OCI-M1 (cell line): ENCODE results near the gene UGP2.
"Not testable (repeated sequence)": the region's sequence is repeated elsewhere in the genome, so short reads cannot be mapped to it uniquely, and the experiment has no call there.

Experiments
- DNase-seq: peaks from one replicate; lab custom pipeline; 2025; lab: John Stamatoyannopoulos, UW

The UGP2 gene

GRCh38 chr2:63840081-63840784, 1.5 kb upstream of the UGP2 start:
- no peak for DNase-seq

DNA sequence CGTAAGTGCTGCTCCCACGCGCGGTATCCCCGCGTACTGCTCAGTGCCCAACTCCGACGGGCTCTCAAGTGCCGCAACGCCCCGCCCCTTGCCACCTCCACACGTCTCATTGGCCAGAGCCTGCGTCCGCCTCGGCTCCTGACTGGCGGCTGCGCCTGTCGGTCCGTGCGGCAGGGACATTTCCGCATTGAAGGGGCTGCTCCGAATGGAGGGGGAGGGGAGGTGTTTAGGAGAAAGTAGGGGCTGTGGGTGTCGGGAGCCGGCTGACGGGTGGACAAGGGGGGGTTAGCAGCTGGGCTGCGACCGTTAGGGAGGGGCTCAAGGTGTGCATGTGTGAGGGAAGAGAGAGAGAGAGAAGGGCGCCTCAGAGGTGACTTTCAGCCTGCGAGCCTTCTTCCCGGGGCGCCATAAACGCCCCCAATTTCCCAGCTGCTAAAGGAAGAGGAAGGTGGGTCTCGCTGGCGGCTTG, 877 bp upstream of the UGP2 start:
- peak; percentile 96 for DNase-seq

- DNase-seq = peak; percentile 78
Observed at GRCh38 chr2:63842149-63843061, 709 bp downstream of the UGP2 start.

DNA sequence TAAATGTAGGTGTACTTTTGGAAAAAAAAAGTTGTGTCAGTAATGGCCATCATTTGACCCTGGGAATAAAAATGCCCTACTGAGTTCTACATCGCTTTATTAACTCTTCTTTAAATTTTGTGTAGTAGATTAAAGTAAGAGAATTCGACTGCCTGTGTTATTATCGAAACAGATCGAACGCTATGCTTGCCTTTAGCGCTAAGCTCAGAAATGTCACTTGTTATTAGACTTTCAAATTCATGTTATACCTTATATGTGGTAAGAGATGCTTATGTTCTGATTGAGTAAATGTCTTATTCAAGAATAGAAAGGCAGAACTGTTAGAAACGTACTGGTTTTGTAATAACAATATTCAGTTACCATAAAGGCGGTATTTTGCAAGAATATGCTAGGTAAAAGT, 1.4 kb downstream of the UGP2 start:
- DNase-seq = no peak

DNA sequence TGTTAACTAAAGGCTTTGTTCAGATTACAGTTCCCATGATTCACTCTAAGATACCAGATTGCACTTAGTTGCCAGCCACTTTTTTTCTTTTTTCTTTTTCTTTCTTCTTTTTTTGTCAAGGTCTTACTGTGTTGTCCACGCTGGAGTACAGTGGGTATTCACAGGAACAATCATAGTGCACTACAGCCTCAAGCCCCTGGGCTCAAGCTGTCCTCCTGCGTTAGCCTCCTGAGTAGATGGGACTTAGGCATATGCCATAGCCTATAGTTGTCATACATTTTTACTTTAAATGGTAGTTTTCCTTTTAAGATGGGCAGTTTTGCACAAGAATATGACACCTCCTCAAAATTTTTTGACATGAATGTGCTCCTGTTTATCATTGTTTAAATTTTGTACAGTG, 2.1 kb downstream of the UGP2 start:
- DNase-seq = no peak

DNA sequence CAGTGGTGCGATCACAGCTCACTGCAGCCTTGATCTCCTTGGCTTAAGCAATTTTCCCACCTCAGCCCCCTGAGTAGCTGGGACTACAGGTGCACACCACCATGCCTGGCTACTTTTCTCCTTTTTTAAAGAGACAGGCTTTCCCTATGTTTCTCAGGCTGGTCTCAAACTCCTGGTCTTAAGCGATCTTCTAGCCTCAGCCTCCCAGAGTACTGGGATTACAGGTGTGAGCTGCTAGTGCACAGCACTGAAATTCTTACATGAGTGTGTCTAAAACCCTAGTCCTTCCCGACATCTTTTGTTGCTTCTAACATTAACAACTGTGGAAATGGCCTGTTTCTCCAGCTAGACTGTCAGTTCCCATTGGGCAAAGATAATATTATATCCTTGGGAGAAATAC, 2.9 kb downstream of the UGP2 start:
- DNase-seq = no peak

- no peak for DNase-seq
Observed at GRCh38 chr2:63845866-63846265, 4.2 kb downstream of the UGP2 start.

GRCh38 chr2:63846487-63846886, 4.8 kb downstream of the UGP2 start:
- DNase-seq = no peak

GRCh38 chr2:63847571-63847970, 5.9 kb downstream of the UGP2 start:
- not testable (repeated sequence) for DNase-seq

DNA sequence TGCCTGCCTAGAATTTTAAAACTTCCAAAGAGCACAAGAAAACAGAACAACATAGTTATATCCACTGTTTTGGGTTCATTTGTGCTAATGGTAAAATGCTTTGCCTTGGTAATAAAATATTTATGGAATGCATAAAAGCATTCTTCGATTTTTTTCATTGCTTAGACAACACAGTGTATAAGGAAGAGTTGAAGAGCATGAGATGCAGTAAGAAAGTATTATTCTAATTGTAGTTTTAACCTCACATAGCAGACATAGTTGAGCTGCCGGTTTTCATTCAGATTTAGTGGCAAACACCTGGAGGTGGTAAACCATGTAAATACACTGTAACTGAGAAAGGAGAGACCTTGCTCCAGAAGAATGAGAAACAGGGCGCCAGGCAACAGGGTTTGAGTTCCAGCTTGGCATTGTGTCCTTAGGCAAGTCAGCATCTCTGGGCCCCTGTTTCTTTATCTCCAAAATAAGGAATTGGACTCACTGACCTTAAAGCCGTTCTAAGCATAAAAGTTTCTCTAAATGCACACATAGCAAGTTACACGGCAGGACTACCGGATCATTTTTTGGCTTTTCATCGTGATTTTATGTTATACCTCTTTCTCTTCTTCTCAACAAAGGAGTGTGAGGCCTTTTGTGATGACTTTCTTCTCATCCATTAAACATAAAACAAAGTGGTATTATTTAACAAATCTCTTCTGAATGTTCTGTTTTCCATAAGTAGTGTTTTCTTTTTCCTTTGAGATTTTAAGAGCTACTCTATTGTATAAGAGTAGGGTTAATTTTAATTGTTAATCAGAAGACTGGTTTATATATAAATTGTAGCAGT, 7.9 kb downstream of the UGP2 start:
- DNase-seq = peak; percentile 40

DNA sequence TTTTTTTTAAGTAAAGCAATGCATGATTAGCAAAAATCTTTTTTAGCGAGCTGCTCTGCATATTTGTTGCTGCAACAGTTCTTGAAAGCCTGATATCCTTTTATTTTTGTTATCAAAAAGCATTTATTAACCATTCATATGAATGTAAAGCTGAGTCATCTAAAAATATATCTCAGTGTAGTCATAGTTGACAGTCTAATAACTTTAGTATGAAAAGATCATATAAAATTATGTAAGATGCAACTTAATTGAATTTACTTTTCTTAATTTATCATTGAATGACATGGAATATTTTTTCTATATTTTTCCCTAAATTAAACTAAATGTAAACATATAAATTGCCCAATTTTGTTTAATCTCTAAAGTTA, 8.5 kb downstream of the UGP2 start:
- no peak for DNase-seq

GRCh38 chr2:63850649-63851048, 9.0 kb downstream of the UGP2 start:
- DNase-seq = peak; percentile 70

DNA sequence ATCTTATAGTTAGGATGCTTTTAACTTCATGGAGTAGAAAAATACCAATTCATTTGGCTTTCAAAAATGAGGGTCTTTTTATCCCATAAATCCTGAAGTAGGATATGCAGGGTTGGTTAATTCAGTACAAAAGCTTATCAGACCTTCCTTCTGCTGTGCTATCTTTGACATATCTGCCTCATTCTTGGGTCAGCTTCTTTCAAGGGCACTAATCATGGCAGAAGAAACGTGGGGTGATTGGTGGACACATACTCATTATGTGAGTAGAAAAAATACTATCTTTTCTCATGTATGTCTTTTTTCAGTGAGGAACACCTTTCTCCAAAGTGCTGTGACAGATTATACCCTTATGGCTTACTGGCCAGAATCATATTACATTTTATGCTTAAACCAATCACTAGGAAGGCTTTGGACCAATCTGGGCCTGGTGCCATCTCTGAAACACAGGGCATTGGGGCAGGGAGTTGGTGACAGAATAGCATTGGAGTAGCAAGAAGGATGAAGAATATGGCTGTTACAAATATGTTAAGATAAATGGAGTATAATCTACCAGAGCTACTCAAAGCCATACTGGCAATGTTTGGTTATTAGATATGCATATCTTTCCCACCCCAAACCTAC, 10.1 kb downstream of the UGP2 start:
- peak; percentile 34 for DNase-seq

DNA sequence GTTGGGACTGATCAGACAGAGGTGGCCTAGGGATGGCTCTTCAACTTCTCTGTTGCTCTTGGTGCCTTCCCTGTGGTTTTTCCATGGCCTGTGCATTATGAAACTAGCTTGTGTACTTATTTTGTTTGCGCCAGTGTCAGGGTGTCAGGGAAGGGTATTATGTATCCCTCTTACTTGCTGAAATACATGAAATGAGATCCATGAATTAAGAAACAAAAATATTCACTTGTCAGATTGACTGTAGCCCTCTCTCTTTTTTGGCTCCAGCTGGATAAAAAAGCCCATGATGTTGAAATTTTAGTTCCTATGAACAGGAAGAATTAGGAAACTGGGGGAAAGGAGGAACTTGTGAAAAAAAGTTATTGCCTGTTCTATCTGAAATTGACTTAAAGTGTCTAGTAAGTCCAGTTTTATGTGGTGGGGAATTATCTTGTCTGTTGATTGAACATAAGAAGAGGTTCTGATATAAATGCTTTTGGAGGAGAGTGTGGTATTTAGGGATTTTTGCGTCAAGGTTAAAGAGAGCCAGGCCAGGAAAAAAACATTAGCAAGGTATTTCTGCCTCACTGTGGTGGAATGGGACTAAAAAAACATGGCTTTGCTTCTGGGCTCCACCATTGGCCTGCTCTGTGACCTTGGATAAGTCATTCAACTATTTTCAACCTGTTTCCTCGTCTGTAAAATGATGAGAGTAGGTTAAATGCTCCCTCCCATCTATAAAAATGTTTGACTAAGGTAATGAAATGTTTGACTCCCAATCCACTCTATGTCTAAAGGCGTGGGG, 12.0 kb downstream of the UGP2 start:
- DNase-seq = peak; percentile 51

DNA sequence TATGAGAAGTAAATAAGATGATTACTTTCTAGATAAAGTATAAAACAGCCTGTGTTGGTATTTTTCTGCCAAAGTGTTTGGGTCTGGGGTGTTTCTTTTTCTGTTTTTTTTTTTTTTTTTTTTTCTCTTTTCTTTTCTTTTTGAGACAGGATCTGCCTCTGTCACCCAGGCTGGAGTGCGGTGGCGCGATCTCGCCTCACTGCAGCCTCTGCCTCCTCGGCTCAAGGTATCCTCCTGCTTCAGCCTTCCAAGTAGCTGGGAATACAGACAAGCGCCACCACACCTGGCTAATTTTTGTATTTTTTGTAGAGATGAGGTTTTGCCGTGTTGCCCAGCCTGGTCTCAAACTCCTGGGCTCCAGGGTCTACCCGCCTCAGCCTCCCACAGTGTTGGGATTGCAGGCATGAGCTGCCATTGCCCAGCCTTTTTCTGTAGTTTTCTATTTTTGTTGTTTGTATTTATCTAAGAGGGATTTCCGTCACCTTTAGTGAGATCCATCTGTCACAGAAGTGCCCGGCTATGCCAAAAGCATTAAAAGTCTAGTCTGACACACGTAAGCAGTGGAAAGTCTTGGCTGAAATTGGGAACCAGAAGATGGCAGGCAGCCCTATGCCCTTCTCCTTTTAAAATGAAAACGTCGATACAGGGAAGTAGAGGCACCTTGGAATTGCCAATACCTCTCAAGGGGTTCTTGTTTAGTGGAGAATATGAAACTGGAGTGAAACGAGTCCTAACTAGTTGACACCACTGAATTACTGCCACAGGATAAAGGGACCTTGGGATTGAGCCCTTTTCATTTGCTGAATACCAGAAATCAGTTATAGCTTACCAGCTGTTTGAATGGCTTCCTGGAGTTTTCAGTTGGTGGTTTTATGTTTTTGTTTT, 14.0 kb downstream of the UGP2 start:
- DNase-seq = no peak

- peak; percentile 67 for DNase-seq
Observed at GRCh38 chr2:63856303-63856603, 14.6 kb downstream of the UGP2 start.

DNA sequence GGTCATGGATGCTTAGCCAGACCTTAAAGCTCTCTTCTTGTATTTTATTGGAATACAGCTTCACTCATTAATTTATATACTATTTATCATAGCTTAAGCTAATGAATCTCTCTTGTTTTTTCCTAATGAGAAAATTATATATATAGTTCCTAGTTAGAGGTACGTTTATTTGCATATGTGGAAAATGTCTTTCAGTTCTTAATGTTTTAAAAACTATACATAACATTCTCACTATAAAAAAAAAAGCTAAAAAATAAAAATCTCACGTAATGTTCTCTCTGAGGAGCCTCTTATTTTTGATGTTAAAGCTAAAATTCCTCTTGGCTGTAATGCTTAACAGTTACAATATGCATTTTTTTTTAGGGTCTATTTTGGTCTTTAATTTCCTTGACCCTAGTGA, 16.6 kb downstream of the UGP2 start:
- DNase-seq = no peak

GRCh38 chr2:63861220-63861822, 19.6 kb downstream of the UGP2 start:
- DNase-seq = peak; percentile 44

- no peak for DNase-seq
Observed at GRCh38 chr2:63862806-63863205, 21.1 kb downstream of the UGP2 start.

DNA sequence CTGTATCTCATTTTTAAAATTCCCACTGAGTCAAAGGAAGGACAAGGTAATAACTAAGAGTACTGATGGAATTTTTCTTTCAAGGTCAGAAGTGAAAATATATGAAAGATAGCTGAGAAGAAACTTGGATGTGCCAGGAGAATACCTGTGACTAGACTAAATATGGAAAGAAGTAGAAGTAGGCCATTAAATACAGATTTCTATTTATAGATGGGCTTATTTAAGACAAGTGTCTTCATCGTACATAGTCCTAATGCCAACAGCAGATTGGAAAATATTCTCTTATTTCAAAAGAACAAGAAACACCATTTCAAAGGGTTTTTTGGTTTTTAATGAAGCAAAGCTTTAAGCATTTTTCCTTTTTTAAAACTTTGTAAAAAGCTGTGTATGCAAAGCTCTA, 22.0 kb downstream of the UGP2 start:
- DNase-seq = no peak
